Activated gamma-delta T cell treated with Interleukin-2 at 50 U/mL for 16 hours (primary cell): Measurements from ENCODE around the gene GGTLC3.
"Not testable (repeated sequence)": the region's sequence is repeated elsewhere in the genome, so short reads cannot be mapped to it uniquely, and the experiment has no call there.

Source experiments
- DNase-seq: peaks from one replicate; pipeline ENCODE4 v3.0.0-alpha.2; 2020

The GGTLC3 gene

DNA sequence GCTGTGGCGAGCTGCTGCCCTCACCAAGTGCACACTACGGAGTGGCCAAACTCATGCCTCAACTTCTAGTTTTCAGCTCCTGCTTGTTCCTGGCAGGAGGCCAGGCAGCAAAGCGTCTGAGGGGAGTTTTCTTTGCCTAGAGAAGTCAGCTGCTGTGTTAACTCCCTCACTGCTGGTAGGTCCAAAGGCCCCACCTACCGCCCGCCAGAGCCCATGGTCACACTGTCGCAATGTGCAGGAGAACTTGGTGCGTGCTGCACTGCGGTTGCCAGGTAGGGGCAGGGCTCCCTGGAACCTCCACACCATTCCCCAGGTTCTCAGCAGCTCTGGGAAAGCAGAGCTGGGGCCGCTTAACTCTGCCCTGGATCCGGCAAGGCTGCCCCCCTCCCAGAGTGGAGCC lies 5.6 kb downstream of the GGTLC3 start:
- not testable (repeated sequence) for DNase-seq

DNA sequence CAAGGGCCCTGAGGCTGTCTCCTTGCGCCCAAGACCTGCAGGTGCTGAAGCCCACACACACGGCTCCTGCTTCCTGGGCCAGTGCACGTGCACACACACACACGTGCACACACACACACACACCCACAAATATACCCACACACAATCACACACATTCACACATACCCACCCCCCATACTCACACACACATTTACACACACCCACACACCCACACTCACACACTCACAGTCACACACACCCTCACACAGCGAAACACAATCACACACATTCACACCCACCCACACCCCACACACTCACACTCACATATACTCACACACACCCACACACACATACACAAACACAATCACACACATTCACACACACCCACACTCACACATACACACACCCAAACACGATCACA lies 6.6 kb downstream of the GGTLC3 start:
- DNase-seq: not testable (repeated sequence)

- not testable (repeated sequence) for DNase-seq
Observed at GRCh38 chr22:18496227-18496626, 21.7 kb downstream of the GGTLC3 start.
